ENCODE results near the gene ACP1.

The ACP1 gene

GRCh38 chr2:264493-265468 is at the start of gene ACP1:
ACP1 (plus strand) TSS chr2:264947; CDS start chr2:264965, 18 bp downstream.
- peak; percentile 95 for DNase-seq

GRCh38 chr2:216068-216467 is 48.7 kb upstream of the ACP1 start:
- no peak for DNase-seq

GRCh38 chr2:223451-223850 is 41.3 kb upstream of the ACP1 start:
- peak in 1 of 2 donors; percentile 9 for DNase-seq

GRCh38 chr2:223971-224760 is 40.6 kb upstream of the ACP1 start:
- no peak for DNase-seq

- DNase-seq = no peak
Observed at GRCh38 chr2:228115-228514, 36.6 kb upstream of the ACP1 start.

- DNase-seq = no peak
Observed at GRCh38 chr2:228518-229278, 36.0 kb upstream of the ACP1 start.

GRCh38 chr2:231521-232185 is 33.1 kb upstream of the ACP1 start:
- no peak for DNase-seq

- no peak for DNase-seq
Observed at GRCh38 chr2:233030-233429, 31.7 kb upstream of the ACP1 start.

- no peak for DNase-seq
Observed at GRCh38 chr2:234421-234820, 30.3 kb upstream of the ACP1 start.

- no peak for DNase-seq
Observed at GRCh38 chr2:236993-237539, 27.7 kb upstream of the ACP1 start.

- DNase-seq = peak; percentile 11 to 23
Observed at GRCh38 chr2:237878-238277, 26.9 kb upstream of the ACP1 start.

GRCh38 chr2:238431-238830 is 26.3 kb upstream of the ACP1 start:
- no peak for DNase-seq

- no peak for DNase-seq
Observed at GRCh38 chr2:238869-239268, 25.9 kb upstream of the ACP1 start.

GRCh38 chr2:244547-244946 is 20.2 kb upstream of the ACP1 start:
- DNase-seq = no peak

- DNase-seq = peak; percentile 16 to 54
Observed at GRCh38 chr2:246489-247144, 18.1 kb upstream of the ACP1 start.

- no peak for DNase-seq
Observed at GRCh38 chr2:248724-249123, 16.0 kb upstream of the ACP1 start.

- DNase-seq = no peak
Observed at GRCh38 chr2:249538-250042, 15.2 kb upstream of the ACP1 start.

- DNase-seq = no peak
Observed at GRCh38 chr2:252001-252602, 12.6 kb upstream of the ACP1 start.

- no peak for DNase-seq
Observed at GRCh38 chr2:253202-253638, 11.5 kb upstream of the ACP1 start.

- no peak for DNase-seq
Observed at GRCh38 chr2:254241-254640, 10.5 kb upstream of the ACP1 start.

GRCh38 chr2:255195-255594 is 9.6 kb upstream of the ACP1 start:
- no peak for DNase-seq

All from CD4-positive, alpha-beta T cell treated with Interleukin-4 for 1 hour (primary cell).